Measurements from ENCODE around the gene TMCO4. TPM values are rescaled to one million over a fixed set of nuclear protein-coding genes. Genes with fewer than 3 reads are reported as not detected.
"Not testable (repeated sequence)": the region's sequence is repeated elsewhere in the genome, so short reads cannot be mapped to it uniquely, and the experiment has no call there.

The TMCO4 gene
- total RNA-seq, 2 experiments from 2014 or later = 13.2 to 15.6 TPM

DNA sequence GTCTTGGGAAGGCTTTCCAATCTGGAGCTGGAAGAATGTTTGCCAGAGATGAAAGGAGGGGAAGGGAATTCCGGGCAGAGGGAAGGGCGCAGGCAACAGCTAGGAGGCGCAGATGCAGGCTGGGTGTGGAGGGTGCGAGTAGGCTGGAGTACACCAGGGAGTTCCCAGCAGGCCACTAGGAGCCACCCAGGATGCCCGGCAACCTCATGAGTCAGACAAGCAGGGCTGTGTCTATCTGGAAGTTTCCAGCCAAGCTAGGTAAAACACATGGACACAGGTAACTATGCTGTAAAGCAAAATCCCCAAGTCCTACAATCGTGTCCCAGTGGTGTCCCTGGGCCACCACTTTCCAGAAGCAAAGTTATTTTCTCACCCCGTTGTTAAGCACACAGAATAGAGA, 156.6 kb downstream of the TMCO4 start:
- Mint-ChIP-seq H3K4me3 (peak overlapping the region; percentile 73), H3K9me3 (ENCODE audit: low read depth) (no peaks in the 10 kb centered on the region), H3K27ac (peak overlapping the region; percentile 51), H3K4me1 (peaks cover 21% of the 10 kb centered on the region), H3K27me3 (peaks cover 18% of the 10 kb centered on the region), H3K36me3 (ENCODE audit: low read depth) (no peaks in the 10 kb centered on the region)
- ATAC-seq = no peak
- POLR2A ChIA-PET = no interaction called here
- DNase-seq = no peak
- intact Hi-C loops (cut with DNase I, micrococcal nuclease) = no loop called here
- CTCF ChIA-PET = interaction anchor here (0.6 to 2.5 kb wide), 5 partner anchors 11 to 169 kb away, joined by 3 to 12 read pairs (median 5); no protein-coding TSS in a partner anchor

DNA sequence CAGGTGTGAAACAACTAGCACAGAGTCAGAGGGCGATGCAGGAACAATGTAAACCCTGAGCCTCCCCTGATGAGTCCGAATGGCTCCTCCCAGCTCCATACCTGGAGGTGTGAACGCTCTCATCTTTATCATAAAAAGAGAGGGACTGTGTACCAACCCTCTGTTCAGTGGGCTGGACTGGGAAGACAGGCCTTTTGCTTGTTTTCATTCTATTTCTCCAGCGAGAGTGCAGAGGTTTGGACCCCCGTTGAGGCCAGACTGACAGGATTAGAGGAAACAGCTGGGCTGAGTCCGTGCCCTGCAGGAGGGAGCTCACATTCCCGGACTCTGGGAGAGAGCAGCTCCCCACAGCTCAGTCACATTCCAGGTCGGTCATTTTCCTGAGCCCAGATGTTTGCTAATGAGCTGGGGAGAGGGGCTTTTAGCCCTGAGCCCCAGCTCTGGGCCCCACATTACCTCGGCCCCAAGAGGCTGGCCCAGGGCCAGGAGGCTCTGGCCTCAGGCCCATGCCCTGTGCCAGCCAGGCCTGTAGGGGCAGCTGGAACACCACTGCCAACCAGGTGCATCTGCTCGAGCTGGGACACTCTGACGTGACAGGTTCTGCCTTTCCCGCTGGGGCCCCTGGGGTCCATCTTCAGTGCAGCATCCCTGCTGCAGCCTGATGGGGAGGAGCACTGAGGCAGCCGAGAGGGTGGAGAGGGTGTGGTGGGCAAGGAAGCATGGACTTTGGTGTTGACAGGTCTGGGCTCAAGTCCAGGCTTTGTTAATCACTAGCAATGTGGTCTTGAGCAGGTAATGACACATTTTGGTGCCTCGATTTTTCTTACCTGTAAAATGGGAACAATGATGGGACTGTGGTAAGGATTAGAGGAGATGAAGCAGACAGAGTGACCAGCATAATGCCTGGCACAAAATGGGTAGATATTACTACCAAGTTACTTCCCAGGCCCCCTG, 159.1 kb downstream of the TMCO4 start:
- no peaks in the 10 kb centered on the region for H3K9me3 Mint-ChIP-seq (ENCODE audit: low read depth)
- intact Hi-C loops (cut with DNase I, micrococcal nuclease) = no loop called here
- ChIA-PET CTCF (interaction anchor here (0.8 to 1.8 kb wide), 6 partner anchors 10 to 59 kb away, joined by 3 to 5 read pairs (median 3); no protein-coding TSS in a partner anchor), POLR2A (interaction anchor here (0.6 to 1.1 kb wide), 2 partner anchors 43 to 79 kb away, joined by 3 read pairs; a partner anchor contains a TSS)
- H3K36me3 Mint-ChIP-seq (ENCODE audit: low read depth) = no peaks in the 10 kb centered on the region
- H3K27me3 Mint-ChIP-seq = peaks cover 18% of the 10 kb centered on the region
- no peak overlapping the region for H3K4me3 Mint-ChIP-seq
- no peak for DNase-seq
- ATAC-seq = no peak
- H3K27ac Mint-ChIP-seq = no peak overlapping the region
- H3K4me1 Mint-ChIP-seq = peaks cover 7% of the 10 kb centered on the region

DNA sequence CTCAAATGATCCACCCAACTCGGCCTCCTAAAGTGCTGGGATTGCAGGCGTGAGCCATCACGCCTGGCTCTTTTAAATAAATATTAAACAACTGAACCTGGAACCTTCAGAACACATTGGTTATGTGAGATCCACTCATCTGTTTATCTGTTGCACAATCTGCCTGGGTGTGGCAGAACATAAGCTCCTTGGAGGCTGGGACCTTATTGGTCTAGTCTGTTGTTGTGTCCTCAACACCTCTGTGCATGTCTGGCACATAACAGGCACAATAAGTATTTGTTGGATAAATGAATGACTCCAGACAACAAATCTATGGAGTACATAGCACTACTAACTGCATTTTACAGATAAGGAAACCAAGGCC, 159.7 kb downstream of the TMCO4 start:
- no peaks in the 10 kb centered on the region for H3K9me3 Mint-ChIP-seq (ENCODE audit: low read depth)
- CTCF ChIA-PET = interaction anchor here (0.9 to 1.9 kb wide), 3 partner anchors 13 to 21 kb away, joined by 3 to 11 read pairs (median 6); no protein-coding TSS in a partner anchor
- H3K36me3 Mint-ChIP-seq (ENCODE audit: low read depth) = no peaks in the 10 kb centered on the region
- ATAC-seq (no peak), DNase-seq (no peak)
- peaks cover 18% of the 10 kb centered on the region for H3K27me3 Mint-ChIP-seq
- intact Hi-C loops (cut with DNase I, micrococcal nuclease) = no loop called here
- peaks cover 7% of the 10 kb centered on the region for H3K4me1 Mint-ChIP-seq
- no peak overlapping the region for H3K27ac Mint-ChIP-seq
- no peak overlapping the region for H3K4me3 Mint-ChIP-seq
- POLR2A ChIA-PET = no interaction called here

DNA sequence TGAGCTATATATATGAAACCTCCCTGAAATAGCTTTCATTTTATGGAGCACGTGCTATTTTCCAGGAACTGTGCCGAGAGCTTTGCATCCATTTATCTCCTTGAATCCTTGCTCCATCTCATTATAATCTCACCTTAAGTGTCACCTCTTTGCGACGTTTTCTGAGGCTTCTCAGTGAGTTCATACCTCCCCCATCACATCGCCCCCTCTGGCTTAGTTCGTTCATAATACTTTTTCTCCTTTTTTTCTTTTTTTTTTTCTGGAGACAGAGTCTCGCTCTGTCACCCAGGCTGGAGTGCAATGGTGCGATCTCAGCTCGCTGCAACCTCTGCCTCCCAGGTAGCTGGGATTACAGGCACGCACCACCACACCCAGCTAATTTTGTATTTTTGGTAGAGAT, 160.5 kb downstream of the TMCO4 start:
- intact Hi-C loops (cut with DNase I, micrococcal nuclease); H3K36me3 Mint-ChIP-seq (ENCODE audit: low read depth); H3K9me3 Mint-ChIP-seq (ENCODE audit: low read depth); ATAC-seq; H3K27ac Mint-ChIP-seq; H3K4me1 Mint-ChIP-seq; DNase-seq; H3K4me3 Mint-ChIP-seq: not testable (repeated sequence)
- ChIA-PET CTCF (interaction anchor here (0.9 to 1.9 kb wide), 2 partner anchors 14 to 20 kb away, joined by 6 to 11 read pairs; no protein-coding TSS in a partner anchor), POLR2A (interaction anchor here (1.0 kb wide), 1 partner anchor 34 kb away, joined by 3 read pairs; no protein-coding TSS in a partner anchor)
- peaks cover 16% of the 10 kb centered on the region for H3K27me3 Mint-ChIP-seq

DNA sequence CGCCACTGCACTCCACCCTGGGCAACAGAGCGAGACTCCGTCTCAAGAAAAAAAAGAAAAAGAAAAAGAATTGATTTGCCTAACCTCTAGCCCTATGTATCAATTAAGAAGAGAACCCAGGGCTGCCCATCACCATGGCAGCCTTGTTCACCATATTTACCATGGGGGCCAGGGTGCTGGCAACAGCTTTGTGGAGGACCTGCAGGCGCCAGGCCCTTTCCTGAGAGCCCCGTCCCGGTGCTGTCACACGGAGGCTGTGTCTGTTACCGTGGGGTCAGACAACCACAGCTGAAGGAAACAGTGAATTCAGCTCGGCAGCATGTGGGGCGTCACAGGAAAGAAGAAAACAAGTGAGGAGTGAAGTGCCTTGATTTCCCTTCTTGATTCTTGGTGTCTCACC, 162.1 kb downstream of the TMCO4 start:
- POLR2A ChIA-PET = no interaction called here
- intact Hi-C loops (cut with DNase I, micrococcal nuclease) = no loop called here
- CTCF ChIA-PET = interaction anchor here (1.4 kb wide), 1 partner anchor 9 kb away, joined by 3 read pairs; no protein-coding TSS in a partner anchor

DNA sequence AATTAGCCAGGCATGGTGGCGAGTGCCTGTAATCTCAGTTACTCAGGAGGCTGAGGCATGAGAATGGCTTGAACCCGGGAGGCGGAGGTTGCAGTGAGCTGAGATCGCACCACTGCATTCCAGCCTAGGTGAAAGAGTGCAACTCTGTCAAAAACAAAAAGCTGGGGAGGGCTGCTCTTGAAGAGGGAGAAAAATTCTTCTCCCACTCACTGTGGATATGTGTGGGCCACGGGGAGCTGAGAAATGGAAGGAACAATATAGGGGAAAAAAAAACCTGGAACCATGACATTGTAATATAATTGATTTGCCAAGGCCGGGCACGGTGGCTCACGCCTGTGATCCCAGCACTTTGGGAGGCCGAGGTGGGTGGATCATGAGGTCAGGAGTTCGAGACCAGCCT, 163.0 kb downstream of the TMCO4 start:
- CTCF ChIA-PET = interaction anchor here (0.7 to 1.4 kb wide), 2 partner anchors 10 to 152 kb away, joined by 3 read pairs; partner anchors contain the start of gene CAPZB
- H3K27ac Mint-ChIP-seq; H3K27me3 Mint-ChIP-seq; H3K4me3 Mint-ChIP-seq; H3K4me1 Mint-ChIP-seq; intact Hi-C loops (cut with DNase I, micrococcal nuclease); DNase-seq; POLR2A ChIA-PET; H3K36me3 Mint-ChIP-seq (ENCODE audit: low read depth); H3K9me3 Mint-ChIP-seq (ENCODE audit: low read depth); ATAC-seq: not testable (repeated sequence)

More for the DNA sequence above, 162.1 kb downstream of the TMCO4 start:
- no peak overlapping the region for H3K4me3 Mint-ChIP-seq
- ATAC-seq (no peak), DNase-seq (no peak)
- H3K4me1 Mint-ChIP-seq = no peaks in the 10 kb centered on the region
- no peaks in the 10 kb centered on the region for H3K36me3 Mint-ChIP-seq (ENCODE audit: low read depth)
- no peak overlapping the region for H3K27ac Mint-ChIP-seq
- H3K9me3 Mint-ChIP-seq (ENCODE audit: low read depth) = no peaks in the 10 kb centered on the region
- peaks cover 6% of the 10 kb centered on the region for H3K27me3 Mint-ChIP-seq

DNA sequence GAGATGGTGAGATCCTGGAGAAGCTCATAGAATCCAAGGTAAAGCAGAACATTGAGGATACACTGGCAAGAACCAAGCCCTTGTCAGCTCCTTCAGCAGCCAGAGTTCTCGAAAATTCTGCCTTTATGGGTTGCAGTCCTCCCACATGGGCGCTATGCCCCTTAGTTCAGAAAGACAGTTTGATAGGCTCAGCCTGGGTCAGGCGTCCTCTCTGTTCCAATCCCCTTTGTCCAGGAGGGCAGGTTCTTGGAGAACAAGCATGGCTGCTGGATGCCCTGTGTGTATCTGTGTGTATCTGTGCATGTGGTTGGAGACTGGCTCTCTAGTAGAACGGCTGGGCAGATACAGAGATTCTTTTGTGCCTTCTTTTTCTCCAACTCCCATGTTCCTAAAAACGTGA, 163.7 kb downstream of the TMCO4 start:
- Mint-ChIP-seq H3K27ac (no peak overlapping the region), H3K4me1 (no peaks in the 10 kb centered on the region), H3K36me3 (ENCODE audit: low read depth) (no peaks in the 10 kb centered on the region), H3K9me3 (ENCODE audit: low read depth) (no peaks in the 10 kb centered on the region), H3K27me3 (no peaks in the 10 kb centered on the region), H3K4me3 (no peak overlapping the region)
- no peak for ATAC-seq
- no peak for DNase-seq
- intact Hi-C loops (cut with DNase I, micrococcal nuclease) = no loop called here
- ChIA-PET POLR2A (no interaction called here), CTCF (interaction anchor here (1.0 kb wide), 2 partner anchors 11 to 26 kb away, joined by 3 read pairs; no protein-coding TSS in a partner anchor)

DNA sequence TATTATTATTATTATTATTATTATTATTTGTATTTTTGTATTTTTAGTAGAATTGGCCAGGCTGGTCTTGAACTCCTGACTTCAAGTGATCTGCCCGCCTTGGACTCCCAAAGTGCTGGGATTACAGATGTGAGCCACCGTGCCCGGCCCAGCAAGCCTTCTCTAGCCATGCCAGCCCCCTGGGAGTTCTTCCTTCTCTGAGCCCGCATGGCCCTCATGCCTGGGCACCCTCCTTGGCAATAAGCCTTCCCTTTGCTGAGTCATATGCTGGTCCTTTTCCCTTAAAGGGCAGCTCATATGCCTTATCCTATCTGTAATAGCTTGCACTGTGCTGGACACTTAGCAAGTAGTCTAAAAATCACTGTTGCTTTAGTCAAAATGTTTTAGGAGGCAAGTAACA, 164.1 kb downstream of the TMCO4 start:
- Mint-ChIP-seq H3K4me1 (no peaks in the 10 kb centered on the region), H3K36me3 (ENCODE audit: low read depth) (no peaks in the 10 kb centered on the region), H3K4me3 (no peak overlapping the region), H3K9me3 (ENCODE audit: low read depth) (no peaks in the 10 kb centered on the region), H3K27ac (no peak overlapping the region), H3K27me3 (no peaks in the 10 kb centered on the region)
- DNase-seq = no peak
- ChIA-PET POLR2A (no interaction called here), CTCF (interaction anchor here (1.0 kb wide), 2 partner anchors 11 to 26 kb away, joined by 3 read pairs; no protein-coding TSS in a partner anchor)
- no peak for ATAC-seq
- intact Hi-C loops (cut with DNase I, micrococcal nuclease) = no loop called here

DNA sequence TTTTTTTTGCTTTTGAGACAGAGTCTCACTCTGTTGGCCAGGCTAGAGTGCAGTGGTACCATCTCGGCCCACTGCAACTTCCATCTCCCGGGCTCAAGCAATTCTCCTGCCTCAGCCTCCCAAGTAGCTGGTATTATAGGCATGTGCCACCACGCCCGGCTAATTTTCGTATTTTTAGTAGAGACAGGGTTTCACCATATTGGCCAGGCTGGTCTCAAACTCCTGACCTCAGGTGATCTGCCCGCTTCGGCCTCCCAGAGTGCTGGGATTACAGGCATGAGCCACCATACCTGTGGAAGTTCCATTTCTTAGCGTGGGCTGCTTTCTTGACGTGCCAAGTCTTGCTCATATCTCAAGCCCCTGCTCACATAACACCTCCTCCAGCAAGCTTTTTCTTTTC, 164.7 kb downstream of the TMCO4 start:
- CTCF ChIA-PET = interaction anchor here (1.0 kb wide), 1 partner anchor 27 kb away, joined by 3 read pairs; no protein-coding TSS in a partner anchor
- H3K9me3 Mint-ChIP-seq (ENCODE audit: low read depth); DNase-seq; POLR2A ChIA-PET; H3K4me1 Mint-ChIP-seq; H3K4me3 Mint-ChIP-seq; intact Hi-C loops (cut with DNase I, micrococcal nuclease); H3K27me3 Mint-ChIP-seq; ATAC-seq; H3K36me3 Mint-ChIP-seq (ENCODE audit: low read depth); H3K27ac Mint-ChIP-seq: not testable (repeated sequence)

DNA sequence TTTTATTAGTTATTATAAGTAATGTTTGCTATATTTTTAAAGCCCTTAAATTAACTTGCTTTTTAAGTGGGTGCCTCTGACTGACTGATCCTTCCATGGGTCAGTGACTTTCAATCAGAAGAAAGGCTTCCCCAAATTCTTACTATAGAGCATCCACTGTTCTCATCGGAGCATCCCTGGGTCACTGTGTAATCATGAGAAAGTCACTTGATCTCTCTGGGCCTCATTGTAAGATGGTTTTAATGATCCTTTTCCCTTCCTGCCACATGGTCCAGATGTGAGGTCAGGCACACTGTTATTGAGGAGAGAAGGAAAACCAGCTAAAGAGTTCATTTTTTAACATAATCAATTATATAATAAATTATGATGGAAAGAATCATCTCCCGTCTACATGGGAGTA, 166.6 kb downstream of the TMCO4 start:
- intact Hi-C loops (cut with DNase I, micrococcal nuclease) = no loop called here
- Mint-ChIP-seq H3K36me3 (ENCODE audit: low read depth) (peaks cover 4% of the 10 kb centered on the region), H3K27ac (no peak overlapping the region), H3K4me3 (no peak overlapping the region), H3K27me3 (no peaks in the 10 kb centered on the region), H3K4me1 (no peaks in the 10 kb centered on the region), H3K9me3 (ENCODE audit: low read depth) (no peaks in the 10 kb centered on the region)
- no peak for ATAC-seq
- POLR2A ChIA-PET = no interaction called here
- CTCF ChIA-PET = no interaction called here
- no peak for DNase-seq
